H1 (cell line): ENCODE results near the gene HAVCR1. TPM values are rescaled to one million over a fixed set of nuclear protein-coding genes. Genes with fewer than 3 reads are reported as not detected.

Experiments used
- CTCF ChIA-PET: fragments of 300-600 bp; sonication (Branson Sonifier 250); formaldehyde crosslinking; loops from one replicate; lab custom pipeline; 2021; ENCODE audit not compliant: partially characterized antibody; lab: Charles Lee
- POLR2A ChIA-PET: fragments of 300-600 bp; sonication (Branson Sonifier 250); formaldehyde crosslinking; loops from one replicate; lab custom pipeline; 2021; ENCODE audit warnings: inconsistent platforms; ENCODE audit not compliant: partially characterized antibody; lab: Charles Lee
- DNase-seq, 2 experiments: peaks; one replicate each; pipeline versions ENCODE4 v3.0.0 to v3.0.0-alpha.2; 2010 to 2022; ENCODE audit warnings: low spot score in 2 of 2, low read depth in 1 of 2, mixed read lengths in 1 of 2
- FAIRE-seq: peaks from 2 replicates; lab custom pipeline; 2011; peaks lifted over from hg19 to GRCh38; lab: Jason Lieb, UNC
- H2AFZ ChIP-seq: 2 replicates; pipeline ENCODE4 v1.8.1; 2012; ENCODE audit warnings: low read length, inconsistent platforms
- H2AK5ac ChIP-seq: 2 replicates; pipeline ENCODE4 v1.6.1; 2013; ENCODE audit warnings: low read depth, low read length
- H2BK120ac ChIP-seq: replicated peaks from 2 replicates; pipeline ENCODE3; 2013; ENCODE audit warnings: low read depth, low read length, inconsistent platforms
- H2BK12ac ChIP-seq: 2 replicates; pipeline ENCODE4 v1.6.1; 2013; ENCODE audit warnings: low read depth, low read length
- H2BK15ac ChIP-seq: 2 replicates; pipeline ENCODE4 v1.6.1; 2013; ENCODE audit warnings: low read length
- H2BK20ac ChIP-seq: 2 replicates; pipeline ENCODE4 v1.6.1; 2013; ENCODE audit warnings: low read length
- H2BK5ac ChIP-seq: 2 replicates; pipeline ENCODE4 v1.6.1; 2013; ENCODE audit warnings: low read depth, low read length
- H3K14ac ChIP-seq: 2 replicates; pipeline ENCODE4 v1.6.1; 2013; ENCODE audit warnings: inconsistent platforms; ENCODE audit not compliant: insufficient read length
- H3K18ac ChIP-seq: 2 replicates; pipeline ENCODE4 v1.6.1; 2013; ENCODE audit warnings: low read length; ENCODE audit errors: extremely low read depth
- H3K23ac ChIP-seq: 2 replicates; pipeline ENCODE4 v1.6.1; 2013; ENCODE audit warnings: inconsistent platforms; ENCODE audit not compliant: insufficient read length
- H3K23me2 ChIP-seq: 2 replicates; pipeline ENCODE4 v1.6.1; 2013; ENCODE audit warnings: low read depth, low read length
- H3K27ac ChIP-seq: 2 replicates; pipeline ENCODE4 v1.6.1; 2011; ENCODE audit warnings: low read depth, low read length, inconsistent platforms
- H3K27me3 ChIP-seq, 4 experiments: replicated peaks in 1 of 4; 1 replicate in 1 of 4; 2 replicates in 3 of 4; pipeline versions ENCODE4 v1.6.1 to v1.8.1; 2011 to 2013; ENCODE audit warnings: low read length in 3 of 4, mild to moderate bottlenecking in 3 of 4, inconsistent platforms in 2 of 4, mixed read lengths in 2 of 4, moderate library complexity in 1 of 4; ENCODE audit not compliant: control insufficient read depth in 3 of 4, insufficient read depth in 3 of 4; ENCODE audit errors: extremely low read depth in 1 of 4
- H3K36me3 ChIP-seq, 4 experiments: 2 replicates each; pipeline versions ENCODE4 v1.6.1 to v1.8.1; 2011 to 2013; ENCODE audit warnings: mild to moderate bottlenecking in 4 of 4, low read length in 3 of 4, moderate library complexity in 2 of 4, control low read depth in 1 of 4, inconsistent platforms in 1 of 4; ENCODE audit not compliant: insufficient read depth in 4 of 4, control insufficient read depth in 2 of 4
- H3K4ac ChIP-seq: replicated peaks from 2 replicates; pipeline ENCODE3; 2013; ENCODE audit warnings: low read length, low read depth, mixed read lengths, inconsistent platforms; ENCODE audit not compliant: insufficient read length
- H3K4me1 ChIP-seq, 4 experiments: replicated peaks in 1 of 4; 1 replicate in 1 of 4; 2 replicates in 3 of 4; pipeline versions ENCODE4 v1.6.1 to v1.8.1; 2011 to 2013; ENCODE audit warnings: low read length in 3 of 4, inconsistent platforms in 2 of 4, mixed read lengths in 1 of 4; ENCODE audit not compliant: insufficient read depth in 4 of 4, control insufficient read depth in 3 of 4
- H3K4me2 ChIP-seq, 2 experiments: 2 replicates each; pipeline versions ENCODE4 v1.6.1 to v1.8.1; 2011 to 2013; ENCODE audit warnings: low read depth in 2 of 2, low read length in 2 of 2, control low read depth in 1 of 2, inconsistent platforms in 1 of 2, mild to moderate bottlenecking in 1 of 2; ENCODE audit not compliant: insufficient read depth in 1 of 2
- H3K4me3 ChIP-seq, 4 experiments: fragments of 200-600, 300-600 bp in 1 of 4; sonication (generic), shearing (Covaris generic), sonication (Bioruptor Twin) in 1 of 4; 2 replicates each; pipeline versions ENCODE4 v1.5.1 to v1.8.1; 2011 to 2016; ENCODE audit warnings: low read length in 4 of 4, low read depth in 3 of 4, control low read depth in 2 of 4, inconsistent platforms in 2 of 4, mild to moderate bottlenecking in 2 of 4, mixed read lengths in 1 of 4, moderate library complexity in 1 of 4; ENCODE audit not compliant: insufficient read depth in 2 of 4; ENCODE audit errors: extremely low read depth in 1 of 4
- H3K56ac ChIP-seq: replicated peaks from 2 replicates; pipeline ENCODE3; 2013; ENCODE audit warnings: low read depth, mild to moderate bottlenecking, mixed read lengths, low read length, inconsistent platforms; ENCODE audit not compliant: insufficient read length
- H3K79me1 ChIP-seq: 2 replicates; pipeline ENCODE4 v1.6.1; 2013; ENCODE audit warnings: low read depth, low read length, control low read depth
- H3K79me2 ChIP-seq, 2 experiments: 2 replicates each; pipeline versions ENCODE4 v1.6.1 to v1.8.1; 2012 to 2013; ENCODE audit warnings: low read length in 2 of 2, mild to moderate bottlenecking in 2 of 2, inconsistent platforms in 1 of 2; ENCODE audit not compliant: insufficient read depth in 2 of 2, control insufficient read depth in 1 of 2
- H3K9ac ChIP-seq, 4 experiments: replicated peaks in 1 of 4; 1 replicate in 1 of 4; 2 replicates in 3 of 4; pipeline versions ENCODE4 v1.6.1 to v1.8.1; 2011 to 2013; ENCODE audit warnings: low read depth in 3 of 4, low read length in 3 of 4, control low read depth in 2 of 4, mild to moderate bottlenecking in 2 of 4, moderate library complexity in 2 of 4, inconsistent platforms in 1 of 4; ENCODE audit errors: extremely low read depth in 1 of 4
- H3K9me3 ChIP-seq, 2 experiments: 2 replicates each; pipeline versions ENCODE4 v1.6.1 to v1.8.1; 2012 to 2013; ENCODE audit warnings: mild to moderate bottlenecking in 2 of 2, moderate library complexity in 2 of 2, control low read depth in 1 of 2, inconsistent platforms in 1 of 2, low read depth in 1 of 2, low read length in 1 of 2, mixed read lengths in 1 of 2; ENCODE audit not compliant: insufficient read depth in 2 of 2
- H4K20me1 ChIP-seq, 2 experiments: replicated peaks in 1 of 2; 2 replicates each; pipeline versions ENCODE3 to v1.8.1; 2011 to 2013; ENCODE audit warnings: inconsistent platforms in 2 of 2, low read length in 2 of 2, mild to moderate bottlenecking in 1 of 2; ENCODE audit not compliant: insufficient read depth in 2 of 2, control insufficient read depth in 1 of 2
- H4K5ac ChIP-seq: 2 replicates; pipeline ENCODE4 v1.6.1; 2013; ENCODE audit warnings: low read length, low read depth, mixed read lengths, inconsistent platforms; ENCODE audit not compliant: insufficient read length
- H4K8ac ChIP-seq: 2 replicates; pipeline ENCODE4 v1.8.0; 2013; ENCODE audit warnings: mild to moderate bottlenecking, moderate library complexity, low read length, inconsistent platforms; ENCODE audit not compliant: insufficient read depth; ENCODE audit errors: extremely low read depth
- H4K91ac ChIP-seq: replicated peaks from 2 replicates; pipeline ENCODE3; 2013; ENCODE audit warnings: low read length, mixed read lengths, inconsistent platforms; ENCODE audit not compliant: insufficient read length
- CBX8 ChIP-seq: fragments of 300-800, 300-1000 bp; sonication (generic); IDR thresholded peaks from 2 replicates; pipeline ENCODE4 v1.7.1; 2016; ENCODE audit warnings: low read depth, low read length, borderline replicate concordance
- CHD2 ChIP-seq: IDR thresholded peaks from 2 replicates; pipeline ENCODE4 v1.6.1; 2012; ENCODE audit warnings: low read length, improper control_type of control experiment
- EP300 ChIP-seq, 2 experiments: IDR thresholded peaks; 1 replicate in 1 of 2; 2 replicates in 1 of 2; pipeline ENCODE4 v1.6.1; 2011 to 2012; ENCODE audit warnings: low read depth in 2 of 2, low read length in 2 of 2, mild to moderate bottlenecking in 2 of 2, borderline replicate concordance in 1 of 2, inconsistent platforms in 1 of 2, moderate library complexity in 1 of 2
- GABPA ChIP-seq: IDR thresholded peaks from 2 replicates; pipeline ENCODE4 v1.6.1; 2011; ENCODE audit warnings: mild to moderate bottlenecking, low read length, moderate library complexity, borderline replicate concordance; ENCODE audit not compliant: insufficient read depth
- KDM4A ChIP-seq: IDR thresholded peaks from one replicate; pipeline ENCODE4 v1.7.1; 2012; ENCODE audit warnings: low read depth, mild to moderate bottlenecking, moderate library complexity, low read length, inconsistent platforms; ENCODE audit not compliant: severe bottlenecking
- KDM5A ChIP-seq: fragments of 200-600 bp; IDR thresholded peaks from 2 replicates; pipeline ENCODE4 v1.7.1; 2012; ENCODE audit warnings: mild to moderate bottlenecking, low read length, inconsistent platforms, mixed read lengths
- NANOG ChIP-seq: IDR thresholded peaks from 2 replicates; pipeline ENCODE4 v1.6.1; 2011; ENCODE audit warnings: low read length, low read depth, mild to moderate bottlenecking, inconsistent platforms; ENCODE audit not compliant: insufficient read depth, poor library complexity, severe bottlenecking
- RNF2 ChIP-seq: fragments of 200-900, 300-1000 bp; sonication (generic); IDR thresholded peaks from 2 replicates; pipeline ENCODE4 v1.7.1; 2016; ENCODE audit warnings: borderline replicate concordance, low read depth, mild to moderate bottlenecking, antibody characterized with exemption, low read length; ENCODE audit not compliant: poor library complexity, severe bottlenecking; ENCODE audit errors: missing control alignments
- SP2 ChIP-seq: IDR thresholded peaks from 2 replicates; pipeline ENCODE4 v1.6.1; 2012; ENCODE audit warnings: mild to moderate bottlenecking, low read length, inconsistent platforms
- TAF1 ChIP-seq: IDR thresholded peaks from 2 replicates; pipeline ENCODE4 v1.6.1; 2011; ENCODE audit warnings: mild to moderate bottlenecking, low read depth, low read length
- TEAD4 ChIP-seq: IDR thresholded peaks from 2 replicates; pipeline ENCODE4 v1.6.1; 2012; ENCODE audit warnings: low read depth, low read length, inconsistent platforms, mixed read lengths
- ZNF274 ChIP-seq: IDR thresholded peaks from 2 replicates; pipeline ENCODE4 v1.7.0; 2012; ENCODE audit warnings: low read length, borderline replicate concordance; ENCODE audit errors: extremely low read depth
- WGBS, 2 experiments: shearing (Covaris generic) in 1 of 2; methylation state at CpG; one replicate each; pipeline versions ENCODE4 v1.1.6 to v1.1.7; 2013 to 2015; ENCODE audit warnings: low lambda C conversion rate in 2 of 2, mixed read lengths in 2 of 2, inconsistent platforms in 1 of 2, low coverage in 1 of 2, missing lambda C conversion rate in 1 of 2; ENCODE audit not compliant: insufficient replicate concordance in 2 of 2, insufficient coverage in 1 of 2, insufficient read length in 1 of 2; ENCODE audit errors: extremely low coverage in 1 of 2, missing lambda C conversion rate in 1 of 2; 5-methylcytosine and 5-hydroxymethylcytosine counted together
- polyA plus RNA-seq, 7 experiments: library from polyadenylated mRNA; depleted of rRNA in 3 of 7; stranded (reverse) in 5 of 7; unstranded in 2 of 7; fragments of >200 nt in 5 of 7; fragments of 200-250 nt in 2 of 7; gene quantifications; 1 replicate in 5 of 7; 2 replicates in 1 of 7; 4 replicates in 1 of 7; pipeline versions ENCODE4 v1.2.1 to v1.2.3, GENCODE V29; 2011 to 2013; ENCODE audit warnings: missing spikeins in 2 of 7, mixed read lengths in 2 of 7
- total RNA-seq: library from RNA; stranded (reverse); fragmentation: NEBNext Ultra II Directional; extraction: Animal tissue kit (Norgen Biotek cat#: 25700); gene quantifications from 2 replicates; pipeline ENCODE4 v1.2.1, GENCODE V29; 2021
- TF ChIP-seq, protein P1 (sequence below): IDR thresholded peaks from 2 replicates; pipeline ENCODE4 v1.6.1; 2012; ENCODE audit warnings: inconsistent platforms

HAVCR1 gene
- total and polyA plus RNA-seq, 2 of the 8 experiments (the other 6 are each of a cell fraction or from before 2014, with no cell fraction given) = not detected

DNA sequence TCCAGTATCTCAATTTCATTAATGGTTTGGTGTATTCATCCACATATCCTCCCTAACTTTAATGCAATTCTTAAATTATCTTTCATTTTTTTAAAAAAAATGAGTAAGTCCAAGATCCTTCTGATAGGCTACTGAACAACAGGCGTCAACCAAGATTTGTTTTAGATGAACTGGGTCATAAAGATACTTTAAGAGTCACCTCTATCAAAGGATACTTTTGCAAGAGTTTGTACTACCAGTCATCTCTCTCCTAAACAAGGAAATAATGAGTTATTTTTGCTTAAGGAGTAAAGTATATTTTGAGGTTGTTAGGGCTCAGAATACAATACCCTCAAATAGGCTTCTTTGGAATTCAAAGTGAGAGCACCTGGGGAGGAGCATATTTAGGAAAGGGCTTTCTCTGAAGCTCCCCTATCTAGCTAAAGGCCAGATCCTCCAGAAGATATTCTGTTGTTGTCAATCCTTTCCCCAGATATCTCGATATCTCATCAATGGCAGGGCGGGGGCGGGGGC, 25.8 kb downstream of the HAVCR1 start:
- no peak overlapping the region for H3K14ac ChIP-seq
- DNase-seq (no peak), FAIRE-seq (no peak)
- no peaks in the 10 kb centered on the region for H3K79me2 ChIP-seq
- no peak overlapping the region for H4K91ac ChIP-seq
- CTCF ChIA-PET = interaction anchor here (1.7 kb wide), 1 partner anchor 99 kb away, joined by 6 read pairs; no protein-coding TSS in a partner anchor
- no peaks in the 10 kb centered on the region for H3K27me3 ChIP-seq
- H2AFZ ChIP-seq = no peak overlapping the region
- no peak overlapping the region for H2BK120ac ChIP-seq
- H3K79me1 ChIP-seq = no peaks in the 10 kb centered on the region
- no peak overlapping the region for H2BK15ac ChIP-seq
- no peaks in the 10 kb centered on the region for H3K9me3 ChIP-seq
- no peaks in the 10 kb centered on the region for H3K23me2 ChIP-seq
- no peaks in the 10 kb centered on the region for H4K20me1 ChIP-seq
- H3K36me3 ChIP-seq = no peaks in the 10 kb centered on the region
- H3K4me3 ChIP-seq = no peak overlapping the region
- WGBS, 2 experiments = 81% methylated on average over 3 of the region's 4 CpGs; no CpG with 5 or more reads in 1 of the 2 experiments
- no peak overlapping the region for H3K4me2 ChIP-seq
- H4K5ac ChIP-seq = no peak overlapping the region
- no peak overlapping the region for H2AK5ac ChIP-seq
- H4K8ac ChIP-seq = no peak overlapping the region
- H3K9ac ChIP-seq = no peak overlapping the region
- H3K18ac ChIP-seq = no peak overlapping the region
- H3K56ac ChIP-seq = no peak overlapping the region
- H3K4me1 ChIP-seq = peaks cover 0 to 3% (median 0%) of the 10 kb centered on the region in 4 experiments; a peak in 3 of 7 replicates
- H2BK5ac ChIP-seq = no peak overlapping the region
- no peak overlapping the region for H3K27ac ChIP-seq
- no peak overlapping the region for H3K23ac ChIP-seq
- no peak overlapping the region for H3K4ac ChIP-seq
- H2BK20ac ChIP-seq = no peak overlapping the region
- no peak overlapping the region for H2BK12ac ChIP-seq
- POLR2A ChIA-PET = no interaction called here
- TF ChIP-seq TEAD4 (no peak), NANOG (no peak), EP300 (IDR thresholded peaks at IDR 0.05; ENCODE audit: borderline replicate concordance in 1 of 2, low read depth in 2 of 2, low read length in 2 of 2) (no peak), RNF2 (no peak), KDM5A (no peak), CBX8 (no peak), SP2 (no peak), TAF1 (no peak), CHD2 (no peak), ZNF274 (no peak), GABPA (no peak), KDM4A (no peak)
- TF ChIP-seq, protein P1, sequence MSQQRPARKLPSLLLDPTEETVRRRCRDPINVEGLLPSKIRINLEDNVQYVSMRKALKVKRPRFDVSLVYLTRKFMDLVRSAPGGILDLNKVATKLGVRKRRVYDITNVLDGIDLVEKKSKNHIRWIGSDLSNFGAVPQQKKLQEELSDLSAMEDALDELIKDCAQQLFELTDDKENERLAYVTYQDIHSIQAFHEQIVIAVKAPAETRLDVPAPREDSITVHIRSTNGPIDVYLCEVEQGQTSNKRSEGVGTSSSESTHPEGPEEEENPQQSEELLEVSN = no peak
